MM.1S (cell line): ENCODE measurements around the gene CDKL1.

Source experiments
- DNase-seq: peaks from one replicate; pipeline ENCODE4 v3.0.0-alpha.2; 2015
- H2AFZ ChIP-seq: fragments of 300-600 bp; sonication (generic); 2 replicates; pipeline ENCODE4 v1.6.0; 2016; ENCODE audit warnings: antibody characterized with exemption, low read length
- H3F3A ChIP-seq: fragments of 300-600 bp; sonication (generic); 2 replicates; pipeline ENCODE4 v1.6.1; 2016; ENCODE audit warnings: mild to moderate bottlenecking, antibody characterized with exemption, low read length, moderate library complexity, mixed read lengths; ENCODE audit not compliant: insufficient read depth
- H3K27ac ChIP-seq: fragments of 300-600 bp; sonication (generic); 2 replicates; pipeline ENCODE4 v1.5.1; 2016; ENCODE audit warnings: mild to moderate bottlenecking, low read length
- H3K27me3 ChIP-seq: fragments of 300-600 bp; sonication (generic); replicated peaks from 2 replicates; pipeline ENCODE4 v1.6.0; 2016; ENCODE audit warnings: low read length; ENCODE audit not compliant: insufficient read depth
- H3K36me3 ChIP-seq: fragments of 300-600 bp; sonication (generic); replicated peaks from 2 replicates; pipeline ENCODE4 v1.6.1; 2016; ENCODE audit warnings: mild to moderate bottlenecking, low read length, mixed read lengths; ENCODE audit not compliant: insufficient read depth
- H3K4me1 ChIP-seq: fragments of 300-600 bp; sonication (generic); 2 replicates; pipeline ENCODE4 v1.6.1; 2016; ENCODE audit warnings: low read length, mixed read lengths
- H3K4me2 ChIP-seq: fragments of 300-600 bp; sonication (generic); 2 replicates; pipeline ENCODE4 v1.6.0; 2016; ENCODE audit warnings: low read depth, low read length
- H3K4me3 ChIP-seq: fragments of 300-600 bp; sonication (generic); 2 replicates; pipeline ENCODE4 v1.5.1; 2016; ENCODE audit warnings: low read length, mixed read lengths
- H3K79me2 ChIP-seq: fragments of 300-600 bp; sonication (generic); 2 replicates; pipeline ENCODE4 v1.6.1; 2016; ENCODE audit warnings: mixed run types, low read length, mixed read lengths
- H3K9ac ChIP-seq: fragments of 300-600 bp; sonication (generic); 2 replicates; pipeline ENCODE4 v1.6.1; 2016; ENCODE audit warnings: low read length, mixed read lengths
- H3K9me2 ChIP-seq: fragments of 300-600 bp; sonication (generic); replicated peaks from 2 replicates; pipeline ENCODE4 v1.6.1; 2016; ENCODE audit warnings: mild to moderate bottlenecking, low read length, mixed read lengths; ENCODE audit not compliant: insufficient read depth
- H3K9me3 ChIP-seq: fragments of 300-600 bp; sonication (generic); replicated peaks from 2 replicates; pipeline ENCODE4 v1.6.1; 2016; ENCODE audit warnings: mild to moderate bottlenecking, low read length, mixed read lengths; ENCODE audit not compliant: insufficient read depth
- H4K20me1 ChIP-seq: fragments of 300-600 bp; sonication (generic); 2 replicates; pipeline ENCODE4 v1.6.1; 2016; ENCODE audit warnings: mild to moderate bottlenecking, low read length, moderate library complexity, mixed read lengths; ENCODE audit not compliant: insufficient read depth
- EZH2 ChIP-seq: fragments of 300-600 bp; sonication (generic); optimal IDR thresholded peaks from 2 replicates; pipeline ENCODE3; 2017; ENCODE audit warnings: low read depth, mild to moderate bottlenecking, antibody characterized with exemption, low read length, mixed read lengths
- EZH2phosphoT487 ChIP-seq: fragments of 300-600 bp; sonication (generic); IDR thresholded peaks from 2 replicates; pipeline ENCODE4 v1.6.1; 2018; ENCODE audit warnings: antibody characterized with exemption, low read length
- TF ChIP-seq, protein P1 (sequence below): fragments of 300-600 bp; sonication (generic); IDR thresholded peaks from 2 replicates; pipeline ENCODE4 v1.5.1; 2016; ENCODE audit warnings: antibody characterized with exemption, low read length, mixed read lengths

The CDKL1 gene

GRCh38 chr14:50354527-50354926 lies 42.2 kb downstream of the CDKL1 start:
- Histone ChIP-seq H3K4me2 (no peak overlapping the region), H4K20me1 (no peaks in the 10 kb centered on the region), H3K9me2 (no peaks in the 10 kb centered on the region), H3K27ac (no peak overlapping the region), H3F3A (no peaks in the 10 kb centered on the region), H3K79me2 (no peaks in the 10 kb centered on the region), H3K4me3 (no peak overlapping the region), H3K9me3 (no peaks in the 10 kb centered on the region), H3K27me3 (no peaks in the 10 kb centered on the region), H2AFZ (no peak overlapping the region), H3K9ac (no peak overlapping the region), H3K4me1 (no peaks in the 10 kb centered on the region), H3K36me3 (no peaks in the 10 kb centered on the region)
- no peak for DNase-seq
- TF ChIP-seq, protein P1, sequence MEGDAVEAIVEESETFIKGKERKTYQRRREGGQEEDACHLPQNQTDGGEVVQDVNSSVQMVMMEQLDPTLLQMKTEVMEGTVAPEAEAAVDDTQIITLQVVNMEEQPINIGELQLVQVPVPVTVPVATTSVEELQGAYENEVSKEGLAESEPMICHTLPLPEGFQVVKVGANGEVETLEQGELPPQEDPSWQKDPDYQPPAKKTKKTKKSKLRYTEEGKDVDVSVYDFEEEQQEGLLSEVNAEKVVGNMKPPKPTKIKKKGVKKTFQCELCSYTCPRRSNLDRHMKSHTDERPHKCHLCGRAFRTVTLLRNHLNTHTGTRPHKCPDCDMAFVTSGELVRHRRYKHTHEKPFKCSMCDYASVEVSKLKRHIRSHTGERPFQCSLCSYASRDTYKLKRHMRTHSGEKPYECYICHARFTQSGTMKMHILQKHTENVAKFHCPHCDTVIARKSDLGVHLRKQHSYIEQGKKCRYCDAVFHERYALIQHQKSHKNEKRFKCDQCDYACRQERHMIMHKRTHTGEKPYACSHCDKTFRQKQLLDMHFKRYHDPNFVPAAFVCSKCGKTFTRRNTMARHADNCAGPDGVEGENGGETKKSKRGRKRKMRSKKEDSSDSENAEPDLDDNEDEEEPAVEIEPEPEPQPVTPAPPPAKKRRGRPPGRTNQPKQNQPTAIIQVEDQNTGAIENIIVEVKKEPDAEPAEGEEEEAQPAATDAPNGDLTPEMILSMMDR = no peak
- TF ChIP-seq EZH2 (no peak), EZH2phosphoT487 (no peak)

GRCh38 chr14:50353126-50353525 lies 43.6 kb downstream of the CDKL1 start:
- Histone ChIP-seq H3K4me2 (no peak overlapping the region), H3K79me2 (no peaks in the 10 kb centered on the region), H3K4me1 (no peaks in the 10 kb centered on the region), H3K4me3 (no peak overlapping the region), H3K36me3 (no peaks in the 10 kb centered on the region), H3K27me3 (no peaks in the 10 kb centered on the region), H3K9me3 (no peaks in the 10 kb centered on the region), H3K9ac (no peak overlapping the region), H2AFZ (no peak overlapping the region), H3K27ac (no peak overlapping the region), H4K20me1 (no peaks in the 10 kb centered on the region), H3K9me2 (no peaks in the 10 kb centered on the region), H3F3A (no peaks in the 10 kb centered on the region)
- no peak for TF ChIP-seq EZH2
- TF ChIP-seq EZH2phosphoT487 = no peak
- TF ChIP-seq, protein P1 = no peak
- DNase-seq = no peak

GRCh38 chr14:50352584-50352983 lies 44.1 kb downstream of the CDKL1 start:
- no peak for DNase-seq
- no peaks in the 10 kb centered on the region for H3K9me2 ChIP-seq
- H3K27me3 ChIP-seq = no peaks in the 10 kb centered on the region
- H3K4me1 ChIP-seq = no peaks in the 10 kb centered on the region
- H3K79me2 ChIP-seq = no peaks in the 10 kb centered on the region
- TF ChIP-seq, protein P1 = no peak
- no peak for TF ChIP-seq EZH2phosphoT487
- no peak for TF ChIP-seq EZH2
- no peaks in the 10 kb centered on the region for H4K20me1 ChIP-seq
- H3K4me2 ChIP-seq = no peak overlapping the region
- no peak overlapping the region for H3K9ac ChIP-seq
- H3K9me3 ChIP-seq = no peaks in the 10 kb centered on the region
- no peaks in the 10 kb centered on the region for H3K36me3 ChIP-seq
- H3K4me3 ChIP-seq = no peak overlapping the region
- H3F3A ChIP-seq = no peaks in the 10 kb centered on the region
- H3K27ac ChIP-seq = no peak overlapping the region
- H2AFZ ChIP-seq = no peak overlapping the region
